Nephron progenitor cell (in vitro differentiated cells): ENCODE measurements around the gene ABCA8.
"Not testable (repeated sequence)": the region's sequence is repeated elsewhere in the genome, so short reads cannot be mapped to it uniquely, and the experiment has no call there.

Source experiments
- DNase-seq: peaks from one replicate; pipeline ENCODE4 v3.0.0; 2021
- H3K27ac Mint-ChIP-seq: 2 replicates; pipeline ENCODE4 v1.8.0; 2021; ENCODE audit warnings: mild to moderate bottlenecking, moderate library complexity, mixed read lengths
- H3K27me3 Mint-ChIP-seq: 2 replicates; pipeline ENCODE4 v1.8.0; 2021; ENCODE audit warnings: mild to moderate bottlenecking, low read depth, mixed read lengths; ENCODE audit not compliant: poor library complexity
- H3K36me3 Mint-ChIP-seq: 2 replicates; pipeline ENCODE4 v1.8.0; 2021; ENCODE audit warnings: low read depth, mixed read lengths
- H3K4me1 Mint-ChIP-seq: 2 replicates; pipeline ENCODE4 v1.8.0; 2021; ENCODE audit warnings: mixed read lengths
- H3K4me3 Mint-ChIP-seq: 2 replicates; pipeline ENCODE4 v1.8.0; 2021; ENCODE audit warnings: mild to moderate bottlenecking, moderate library complexity, mixed read lengths
- H3K9me3 Mint-ChIP-seq: 2 replicates; pipeline ENCODE4 v1.8.0; 2021; ENCODE audit warnings: mild to moderate bottlenecking, moderate library complexity, mixed read lengths
- CTCF ChIP-seq: fragments of 200-600 bp; sonication (generic); IDR thresholded peaks from 2 replicates; pipeline ENCODE4 v1.5.0; 2021; ENCODE audit warnings: antibody characterized with exemption

ABCA8 gene

GRCh38 chr17:68955181-68955841 lies at the start of gene ABCA8:
TSS of gene ABCA8 (minus strand) at chr17:68955392. CDS start at chr17:68942034, 13,358 bp downstream.
- no peaks in the 10 kb centered on the region for H3K36me3 Mint-ChIP-seq
- no peaks in the 10 kb centered on the region for H3K4me1 Mint-ChIP-seq
- no peak within 1 kb of the TSS for H3K27ac Mint-ChIP-seq
- no peak for DNase-seq
- H3K9me3 Mint-ChIP-seq = peaks cover 5% of the 10 kb centered on the region
- no peak for TF ChIP-seq CTCF
- no peak within 1 kb of the TSS for H3K4me3 Mint-ChIP-seq
- H3K27me3 Mint-ChIP-seq = peaks cover 4% of the 10 kb centered on the region

GRCh38 chr17:69004759-69005158 lies 49.6 kb upstream of the ABCA8 start:
- Mint-ChIP-seq H3K9me3 (peaks cover 31% of the 10 kb centered on the region), H3K36me3 (peaks cover 17% of the 10 kb centered on the region)
- not testable (repeated sequence) for H3K27me3 Mint-ChIP-seq, H3K4me1 Mint-ChIP-seq, DNase-seq, H3K4me3 Mint-ChIP-seq, H3K27ac Mint-ChIP-seq

GRCh38 chr17:68999743-69000142 lies 44.6 kb upstream of the ABCA8 start:
- not testable (repeated sequence) for H3K4me1 Mint-ChIP-seq, H3K36me3 Mint-ChIP-seq, H3K27me3 Mint-ChIP-seq, H3K4me3 Mint-ChIP-seq, H3K27ac Mint-ChIP-seq, DNase-seq
- H3K9me3 Mint-ChIP-seq = peaks cover 16% of the 10 kb centered on the region

GRCh38 chr17:68993112-68993511 lies 37.9 kb upstream of the ABCA8 start:
- Mint-ChIP-seq H3K4me1 (no peaks in the 10 kb centered on the region), H3K27me3 (peaks cover 17% of the 10 kb centered on the region), H3K4me3 (no peak overlapping the region), H3K36me3 (no peaks in the 10 kb centered on the region), H3K9me3 (no peaks in the 10 kb centered on the region), H3K27ac (no peak overlapping the region)
- no peak for TF ChIP-seq CTCF
- no peak for DNase-seq

GRCh38 chr17:68987966-68988365 lies 32.8 kb upstream of the ABCA8 start:
- Mint-ChIP-seq H3K9me3 (no peaks in the 10 kb centered on the region), H3K36me3 (no peaks in the 10 kb centered on the region), H3K4me3 (no peak overlapping the region), H3K27me3 (peaks cover 7% of the 10 kb centered on the region), H3K27ac (no peak overlapping the region), H3K4me1 (no peaks in the 10 kb centered on the region)
- no peak for DNase-seq
- no peak for TF ChIP-seq CTCF

GRCh38 chr17:68981288-68981687 lies 26.1 kb upstream of the ABCA8 start:
- H3K27ac Mint-ChIP-seq = no peak overlapping the region
- H3K4me1 Mint-ChIP-seq = peaks cover 8% of the 10 kb centered on the region
- no peak for DNase-seq
- H3K4me3 Mint-ChIP-seq = no peak overlapping the region
- H3K27me3 Mint-ChIP-seq = peaks cover 14% of the 10 kb centered on the region
- TF ChIP-seq CTCF = no peak
- no peaks in the 10 kb centered on the region for H3K36me3 Mint-ChIP-seq
- H3K9me3 Mint-ChIP-seq = peaks cover 5% of the 10 kb centered on the region

GRCh38 chr17:68973098-68973846 lies 18.1 kb upstream of the ABCA8 start:
- Mint-ChIP-seq H3K4me3 (no peak overlapping the region), H3K4me1 (peaks cover 5% of the 10 kb centered on the region), H3K9me3 (peaks cover 5% of the 10 kb centered on the region), H3K27ac (no peak overlapping the region), H3K36me3 (no peaks in the 10 kb centered on the region), H3K27me3 (peaks cover 15% of the 10 kb centered on the region)
- DNase-seq = no peak
- TF ChIP-seq CTCF = no peak
